SH-SY5Y (cell line): ENCODE measurements around the gene PFKL.

Experiments used
- GATA2 ChIP-seq: IDR thresholded peaks from 2 replicates; pipeline ENCODE4 v1.6.1; 2011; ENCODE audit warnings: mild to moderate bottlenecking, low read depth, low read length
- GATA3 ChIP-seq: IDR thresholded peaks from 2 replicates; pipeline ENCODE4 v1.6.1; 2011; ENCODE audit warnings: low read depth, mild to moderate bottlenecking, low read length, moderate library complexity

- TF ChIP-seq GATA2 (no peak), GATA3 (no peak)
Observed at GRCh38 chr21:44359396-44359795, 59.5 kb downstream of the PFKL start.
